Erythroblast (primary cell): ENCODE data around the gene ZNF593OS.

Source experiments
- GATA1 ChIP-seq: IDR thresholded peaks from 2 replicates; pipeline ENCODE4 v1.6.1; 2011; ENCODE audit warnings: low read depth, mild to moderate bottlenecking, control low read depth, low read length, moderate library complexity
- POLR2A ChIP-seq: IDR thresholded peaks from 2 replicates; pipeline ENCODE4 v1.6.1; 2011; ENCODE audit warnings: mild to moderate bottlenecking, low read length

- TF ChIP-seq POLR2A (no peak), GATA1 (no peak)
Measured at GRCh38 chr1:26187882-26188281, 16.2 kb upstream of the ZNF593OS start.
